HFF-Myc (cell line): Measurements from ENCODE around the gene CFAP45.

Experiments
- DNase-seq: peaks from one replicate; pipeline ENCODE4 v3.0.0-alpha.2; 2011; ENCODE audit warnings: low read depth; ENCODE audit errors: extremely low read depth
- H3K4me3 ChIP-seq: replicated peaks from 2 replicates; pipeline ENCODE4 v1.5.1; 2011; ENCODE audit warnings: low read depth, mild to moderate bottlenecking, control low read depth, low read length
- TF ChIP-seq, protein P1 (sequence below): IDR thresholded peaks from 2 replicates; pipeline ENCODE4 v1.5.1; 2012; ENCODE audit warnings: mild to moderate bottlenecking, low read depth, low read length, control low read depth; ENCODE audit errors: missing control alignments

The CFAP45 gene

DNA sequence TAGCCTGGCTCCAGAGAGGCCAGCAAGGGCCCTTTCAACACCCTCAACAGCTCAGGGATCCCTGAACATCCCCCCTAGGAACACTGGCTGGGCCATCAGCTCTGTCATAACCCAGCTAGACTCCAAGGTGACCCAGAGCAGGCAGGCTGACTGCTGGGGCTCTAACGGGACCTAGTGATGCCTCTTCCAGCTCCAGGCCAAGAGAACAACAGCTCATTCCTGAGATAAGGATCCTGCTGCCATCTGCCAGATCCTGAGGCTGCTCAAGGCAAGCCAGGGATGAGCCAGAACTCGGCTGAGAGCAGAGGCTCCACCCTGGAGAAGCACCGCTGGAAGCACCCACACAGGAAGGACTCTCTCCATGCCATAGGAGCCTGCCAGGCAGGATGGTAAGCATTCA lies 39.5 kb downstream of the CFAP45 start:
- TF ChIP-seq, protein P1, sequence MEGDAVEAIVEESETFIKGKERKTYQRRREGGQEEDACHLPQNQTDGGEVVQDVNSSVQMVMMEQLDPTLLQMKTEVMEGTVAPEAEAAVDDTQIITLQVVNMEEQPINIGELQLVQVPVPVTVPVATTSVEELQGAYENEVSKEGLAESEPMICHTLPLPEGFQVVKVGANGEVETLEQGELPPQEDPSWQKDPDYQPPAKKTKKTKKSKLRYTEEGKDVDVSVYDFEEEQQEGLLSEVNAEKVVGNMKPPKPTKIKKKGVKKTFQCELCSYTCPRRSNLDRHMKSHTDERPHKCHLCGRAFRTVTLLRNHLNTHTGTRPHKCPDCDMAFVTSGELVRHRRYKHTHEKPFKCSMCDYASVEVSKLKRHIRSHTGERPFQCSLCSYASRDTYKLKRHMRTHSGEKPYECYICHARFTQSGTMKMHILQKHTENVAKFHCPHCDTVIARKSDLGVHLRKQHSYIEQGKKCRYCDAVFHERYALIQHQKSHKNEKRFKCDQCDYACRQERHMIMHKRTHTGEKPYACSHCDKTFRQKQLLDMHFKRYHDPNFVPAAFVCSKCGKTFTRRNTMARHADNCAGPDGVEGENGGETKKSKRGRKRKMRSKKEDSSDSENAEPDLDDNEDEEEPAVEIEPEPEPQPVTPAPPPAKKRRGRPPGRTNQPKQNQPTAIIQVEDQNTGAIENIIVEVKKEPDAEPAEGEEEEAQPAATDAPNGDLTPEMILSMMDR = no peak
- no peak for DNase-seq
- no peak overlapping the region for H3K4me3 ChIP-seq

DNA sequence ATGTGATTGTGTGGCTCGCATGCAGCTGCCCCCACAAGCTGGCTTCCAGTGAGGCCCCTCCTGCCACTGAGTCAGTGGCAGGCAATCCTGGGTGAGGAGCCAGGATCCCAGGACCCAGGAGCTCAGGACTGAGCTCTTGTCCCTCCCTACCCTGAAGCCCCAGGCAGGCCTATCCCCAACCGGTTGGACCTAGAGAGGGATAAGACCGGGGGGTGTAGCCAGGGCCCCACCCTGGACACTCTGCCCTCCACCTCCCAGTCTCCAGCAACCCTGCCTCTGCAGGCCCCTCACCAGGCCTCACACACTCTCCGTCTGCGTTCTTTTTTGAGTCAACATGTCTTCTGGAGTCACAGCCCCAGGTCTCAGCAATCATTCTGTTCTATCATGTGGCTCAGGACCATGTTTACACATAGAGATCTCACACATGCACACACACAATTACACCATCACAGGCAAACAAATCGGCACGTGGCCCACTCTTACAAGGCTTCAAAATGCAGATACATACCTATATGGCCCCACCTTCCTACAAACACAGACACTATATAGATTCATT lies 40.1 kb downstream of the CFAP45 start:
- no peak for DNase-seq
- no peak overlapping the region for H3K4me3 ChIP-seq
- TF ChIP-seq, protein P1 = no peak

DNA sequence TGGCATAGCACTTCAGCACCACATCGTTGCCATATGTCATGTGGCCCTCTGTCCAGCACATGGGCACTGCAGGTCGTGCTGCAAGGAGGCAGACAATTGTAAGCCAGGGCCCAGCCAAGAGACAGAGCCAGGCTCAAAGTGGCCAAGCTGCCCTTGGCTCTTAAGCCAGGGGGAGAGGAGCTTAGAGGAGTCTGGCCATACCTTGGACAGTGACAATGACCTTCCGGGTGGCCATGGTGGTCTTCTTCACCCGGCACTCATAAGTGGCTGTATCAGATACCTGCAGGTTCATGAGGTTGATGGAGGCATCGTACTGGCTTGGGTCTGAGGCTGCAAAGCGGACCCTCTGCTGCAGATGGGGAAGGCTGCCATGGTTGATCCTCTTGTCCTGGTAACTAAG lies 42.1 kb downstream of the CFAP45 start:
- no peak overlapping the region for H3K4me3 ChIP-seq
- DNase-seq = no peak
- TF ChIP-seq, protein P1 = no peak

DNA sequence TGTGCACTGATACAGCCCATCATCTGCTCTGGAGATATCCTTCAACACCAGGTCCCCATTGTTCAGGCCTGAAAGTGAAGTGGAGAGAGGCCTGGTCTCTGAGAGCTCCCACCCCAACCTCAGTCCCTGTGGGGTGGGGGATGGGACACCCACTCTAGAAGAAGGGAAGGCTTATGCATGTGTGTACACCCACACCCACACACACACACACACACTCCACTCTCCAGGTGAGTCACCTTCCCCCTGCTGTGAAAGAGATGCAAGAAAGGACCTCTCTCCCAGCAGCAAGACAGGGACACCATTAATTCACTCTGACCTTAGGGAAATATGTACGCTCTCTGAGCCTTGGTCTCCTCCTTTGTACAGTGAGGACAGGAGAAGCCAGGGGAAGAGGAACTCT lies 43.4 kb downstream of the CFAP45 start:
- TF ChIP-seq, protein P1 = no peak
- DNase-seq = no peak
- no peak overlapping the region for H3K4me3 ChIP-seq

DNA sequence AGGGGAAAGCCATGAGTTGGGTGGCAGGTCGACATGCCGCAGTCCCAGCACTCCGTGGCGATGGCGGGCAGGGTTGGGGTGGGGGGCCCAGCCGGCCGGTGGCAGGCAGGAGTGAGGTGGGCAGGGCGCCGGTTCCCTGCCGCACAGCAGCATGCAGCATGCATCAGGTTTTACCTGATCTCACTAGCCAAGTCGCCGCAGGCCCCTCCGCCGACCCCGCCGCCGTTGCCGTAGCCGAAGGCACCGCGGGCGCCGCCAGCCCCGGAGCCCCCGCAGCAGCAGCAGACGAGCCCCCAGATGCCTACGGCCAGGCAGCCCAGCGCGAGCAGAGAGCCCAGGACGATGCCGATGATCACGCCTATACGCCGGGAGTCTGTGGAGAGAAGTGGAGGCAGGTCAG lies 44.3 kb downstream of the CFAP45 start:
- no peak for DNase-seq
- H3K4me3 ChIP-seq = no peak overlapping the region
- TF ChIP-seq, protein P1 = no peak

DNA sequence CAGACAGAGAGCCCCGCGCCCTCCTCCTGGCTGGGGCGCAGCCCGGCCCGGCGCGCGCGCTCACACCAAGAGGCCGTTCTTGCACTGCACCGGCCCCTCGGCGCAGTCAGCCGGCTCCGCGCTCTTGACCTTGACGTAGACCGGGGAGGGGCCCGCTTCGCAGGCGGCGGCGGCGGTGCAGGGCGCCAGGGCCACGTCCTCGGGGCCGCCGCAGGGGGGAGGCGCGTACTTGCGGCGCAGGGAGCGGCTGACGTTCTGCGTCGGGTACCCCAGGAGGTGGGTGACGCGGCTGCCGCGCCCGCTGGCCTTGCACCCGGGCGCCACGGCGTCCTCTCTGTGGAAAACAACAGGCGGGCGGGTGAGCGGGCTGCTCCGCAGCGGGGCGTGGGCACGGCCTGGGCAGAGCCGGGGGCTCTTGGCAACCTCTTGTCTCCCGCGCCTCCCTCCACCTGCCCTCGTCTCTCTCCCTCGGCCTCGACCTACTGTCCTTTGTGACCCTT lies 45.2 kb downstream of the CFAP45 start:
- no peak for DNase-seq
- H3K4me3 ChIP-seq = peak overlapping the region; percentile 46
- TF ChIP-seq, protein P1 = no peak
